PC-3 (cell line): Measurements from ENCODE around the gene SWSAP1. TPM values are rescaled to one million over a fixed set of nuclear protein-coding genes. Genes with fewer than 3 reads are reported as not detected.
"Not testable (repeated sequence)": the region's sequence is repeated elsewhere in the genome, so short reads cannot be mapped to it uniquely, and the experiment has no call there.

Experiments used
- ATAC-seq: fragments of 200-7000 bp; cut with Tn5 transposase; 2 replicates; pipeline ENCODE4 v1.9.1; 2020; ENCODE audit warnings: mild to moderate bottlenecking, moderate library complexity
- BruUV-seq: library from RNA; stranded (reverse); fragments of 400-500 nt; replicated peaks from 2 replicates; lab custom pipeline; 2021; lab: Mats Ljungman, UMichigan
- CTCF ChIA-PET: fragments of 300-600 bp; sonication (Branson Sonifier 250); formaldehyde crosslinking; loops from one replicate; lab custom pipeline; 2022; ENCODE audit warnings: antibody characterized with exemption; lab: Charles Lee
- POLR2A ChIA-PET: fragments of 300-600 bp; sonication (Branson Sonifier 250); formaldehyde crosslinking; loops from one replicate; lab custom pipeline; 2022; ENCODE audit warnings: antibody characterized with exemption; ENCODE audit not compliant: unreplicated experiment; lab: Charles Lee
- DNase-seq: peaks from one replicate; pipeline ENCODE4 v3.0.0-alpha.2; 2015
- H2AFZ ChIP-seq: fragments of 300-600 bp; sonication (generic); 2 replicates; pipeline ENCODE4 v1.6.0; 2016; ENCODE audit warnings: antibody characterized with exemption, low read length
- H3F3A ChIP-seq: fragments of 300-600 bp; sonication (generic); one replicate; pipeline ENCODE4 v1.6.0; 2017; ENCODE audit warnings: antibody characterized with exemption, low read length, control low read depth, mild to moderate bottlenecking; ENCODE audit not compliant: unreplicated experiment
- H3K27ac ChIP-seq: fragments of 300-600 bp; sonication (generic); 2 replicates; pipeline ENCODE4 v1.5.1; 2016; ENCODE audit warnings: mild to moderate bottlenecking, low read length
- H3K27me3 ChIP-seq: fragments of 300-600 bp; sonication (generic); 2 replicates; pipeline ENCODE4 v1.6.1; 2016; ENCODE audit warnings: low read length, mixed read lengths
- H3K36me3 ChIP-seq: fragments of 300-600 bp; sonication (generic); 2 replicates; pipeline ENCODE4 v1.6.1; 2016; ENCODE audit warnings: low read depth, mixed run types, low read length, mixed read lengths
- H3K4me1 ChIP-seq: fragments of 300-600 bp; sonication (generic); 2 replicates; pipeline ENCODE4 v1.5.1; 2016; ENCODE audit warnings: low read length; ENCODE audit not compliant: insufficient read depth
- H3K4me2 ChIP-seq: fragments of 300-600 bp; sonication (generic); 2 replicates; pipeline ENCODE4 v1.6.0; 2016; ENCODE audit warnings: low read length
- H3K4me3 ChIP-seq: fragments of 300-600 bp; sonication (generic); 2 replicates; pipeline ENCODE4 v1.5.1; 2016; ENCODE audit warnings: mild to moderate bottlenecking, low read length, mixed read lengths
- H3K79me2 ChIP-seq: fragments of 300-600 bp; sonication (generic); 2 replicates; pipeline ENCODE4 v1.6.1; 2017; ENCODE audit warnings: low read length, mixed read lengths
- H3K9ac ChIP-seq: fragments of 300-600 bp; sonication (generic); 2 replicates; pipeline ENCODE4 v1.6.0; 2016; ENCODE audit warnings: mild to moderate bottlenecking, low read length
- H3K9me2 ChIP-seq: fragments of 300-600 bp; sonication (generic); replicated peaks from 2 replicates; pipeline ENCODE4 v1.6.1; 2016; ENCODE audit warnings: mixed run types, low read length, mixed read lengths
- H3K9me3 ChIP-seq: fragments of 300-600 bp; sonication (generic); 2 replicates; pipeline ENCODE4 v1.6.1; 2016; ENCODE audit warnings: low read length, mixed read lengths
- H4K20me1 ChIP-seq: fragments of 300-600 bp; sonication (generic); 2 replicates; pipeline ENCODE4 v1.6.1; 2016; ENCODE audit warnings: low read length, mixed read lengths
- CTCF ChIP-seq: fragments of 300-600 bp; sonication (generic); conservative IDR thresholded peaks from 2 replicates; pipeline ENCODE4 v1.5.1; 2017; ENCODE audit warnings: antibody characterized with exemption, low read depth, mild to moderate bottlenecking, low read length
- EZH2 ChIP-seq: fragments of 300-600 bp; sonication (generic); IDR thresholded peaks from one replicate; pipeline ENCODE4 v1.6.1; 2017; ENCODE audit warnings: antibody characterized with exemption, mild to moderate bottlenecking, low read length; ENCODE audit not compliant: unreplicated experiment
- EZH2phosphoT487 ChIP-seq: fragments of 300-600 bp; sonication (generic); IDR thresholded peaks from 2 replicates; pipeline ENCODE4 v1.6.1; 2018; ENCODE audit warnings: mild to moderate bottlenecking, antibody characterized with exemption, low read length, borderline replicate concordance
- intact Hi-C: fragments of 100-400 bp; cut with micrococcal nuclease; formaldehyde crosslinking; loops from 2 replicates; pipeline ENCODE4 v1.9.0; 2023
- total RNA-seq: library from RNA; depleted of rRNA; stranded (reverse); fragments of >200 nt; gene quantifications from 2 replicates; pipeline ENCODE4 v1.2.3, GENCODE V29; 2014

SWSAP1 gene
- total RNA-seq, 1 experiment from 2014 or later, result 6.1 TPM

GRCh38 chr19:11405846-11406643, 31.6 kb downstream of the SWSAP1 start:
- Histone ChIP-seq H3K79me2 (no peaks in the 10 kb centered on the region), H3K27ac (no peak overlapping the region), H3K4me2 (no peak overlapping the region), H3F3A (no peaks in the 10 kb centered on the region), H4K20me1 (no peaks in the 10 kb centered on the region), H3K27me3 (no peaks in the 10 kb centered on the region), H3K4me1 (no peaks in the 10 kb centered on the region), H3K9me3 (no peaks in the 10 kb centered on the region), H3K4me3 (no peak overlapping the region), H3K36me3 (no peaks in the 10 kb centered on the region; the same call in 1 of the 2 replicates), H3K9me2 (no peaks in the 10 kb centered on the region), H3K9ac (no peak overlapping the region), H2AFZ (no peak overlapping the region)
- BruUV-seq, result no TSS peak
- no peak for ATAC-seq
- no peak for DNase-seq
- TF ChIP-seq EZH2phosphoT487 (no peak), CTCF (no peak), EZH2 (no peak)
- intact Hi-C loops, result no loop called here
- POLR2A ChIA-PET, result no interaction called here
- CTCF ChIA-PET, result interaction anchor here (0.6 kb wide), 1 partner anchor 1637 kb away, joined by 3 read pairs; the partner anchor contains the start of gene ZNF846

DNA sequence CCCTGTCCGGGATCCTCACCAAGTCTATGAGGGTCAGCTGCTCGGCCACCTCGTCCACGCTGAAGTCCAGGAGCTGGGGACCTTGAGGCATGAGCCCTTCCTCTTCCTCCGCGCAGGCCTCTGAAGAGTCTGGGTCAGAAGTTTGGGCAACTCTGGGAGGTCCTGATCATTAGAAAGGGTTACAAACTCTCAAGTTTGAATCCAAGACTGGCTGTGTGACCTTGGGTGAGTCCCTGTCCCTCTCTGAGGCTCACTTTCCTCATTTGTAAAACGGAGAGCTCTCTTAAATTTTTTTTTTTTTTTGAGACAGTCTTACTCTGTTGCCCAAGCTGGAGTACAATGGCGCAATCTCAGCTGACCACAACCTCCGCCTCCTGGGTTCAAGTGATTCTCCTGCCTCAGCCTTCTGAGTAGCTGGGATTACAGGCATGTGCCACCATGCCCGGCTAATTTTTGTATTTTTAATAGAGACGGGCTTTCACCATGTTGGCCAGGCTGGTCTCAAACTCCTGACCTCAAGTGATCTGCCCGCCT, 32.3 kb downstream of the SWSAP1 start:
- CTCF ChIA-PET, result interaction anchor here (0.6 to 0.7 kb wide), 2 partner anchors 25 to 1638 kb away, joined by 3 read pairs; partner anchors contain the start of gene ZNF846
- H3K9me3 ChIP-seq, H3K9ac ChIP-seq, POLR2A ChIA-PET, H3F3A ChIP-seq, H4K20me1 ChIP-seq, H3K36me3 ChIP-seq, intact Hi-C loops, H3K4me1 ChIP-seq, H2AFZ ChIP-seq, DNase-seq, ATAC-seq, H3K27me3 ChIP-seq, H3K4me3 ChIP-seq, BruUV-seq, H3K4me2 ChIP-seq, H3K79me2 ChIP-seq, H3K27ac ChIP-seq, H3K9me2 ChIP-seq: not testable (repeated sequence)

DNA sequence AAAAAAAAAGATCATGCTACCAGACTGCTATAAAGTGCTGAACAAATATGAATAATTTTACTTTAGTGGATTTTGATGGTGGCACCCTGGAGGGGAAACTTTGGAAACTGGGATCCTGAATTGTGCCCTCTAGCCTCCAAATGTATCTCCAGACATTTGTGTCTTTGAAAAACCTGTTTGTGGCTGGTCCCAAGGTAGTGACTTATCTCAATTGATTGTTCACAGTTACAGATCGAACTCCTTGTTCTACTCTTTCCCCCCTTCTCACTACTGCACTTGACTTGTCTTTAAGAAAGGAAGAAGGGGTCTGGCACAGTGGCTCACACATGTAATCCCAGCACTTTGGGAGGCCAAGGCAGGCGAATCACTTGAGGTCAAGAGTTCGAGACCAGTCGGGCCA, 34.1 kb downstream of the SWSAP1 start:
- H4K20me1 ChIP-seq, result no peaks in the 10 kb centered on the region
- POLR2A ChIA-PET, result no interaction called here
- no peak overlapping the region for H3K27ac ChIP-seq
- no peak overlapping the region for H2AFZ ChIP-seq
- H3K4me1 ChIP-seq, result no peaks in the 10 kb centered on the region
- no peak overlapping the region for H3K4me3 ChIP-seq
- H3F3A ChIP-seq, result no peaks in the 10 kb centered on the region
- H3K79me2 ChIP-seq, result no peaks in the 10 kb centered on the region
- DNase-seq (no peak), ATAC-seq (no peak)
- no peak overlapping the region for H3K9ac ChIP-seq
- BruUV-seq, result no TSS peak
- H3K9me2 ChIP-seq, result no peaks in the 10 kb centered on the region
- H3K9me3 ChIP-seq, result no peaks in the 10 kb centered on the region
- H3K4me2 ChIP-seq, result no peak overlapping the region
- no peaks in the 10 kb centered on the region for H3K36me3 ChIP-seq
- no peaks in the 10 kb centered on the region for H3K27me3 ChIP-seq
- intact Hi-C loops, result no loop called here
- CTCF ChIA-PET, result no interaction called here
- no peak for TF ChIP-seq EZH2
- TF ChIP-seq EZH2phosphoT487, result no peak
- TF ChIP-seq CTCF, result no peak
